A549 (cell line): ENCODE data around the gene IRF4. TPM values are rescaled to one million over a fixed set of nuclear protein-coding genes. Genes with fewer than 3 reads are reported as not detected.

Experiments used
- ATAC-seq, 2 experiments: fragments of 200-7000 bp in 1 of 2; fragments of >200 bp in 1 of 2; cut with Nextera tagmentation in 1 of 2; cut with Tn5 transposase in 1 of 2; 3 replicates each; pipeline versions ENCODE4 v1.8.0 to v1.9.1; 2018 to 2020; ENCODE audit warnings: mild to moderate bottlenecking in 1 of 2, moderate library complexity in 1 of 2
- CTCF ChIA-PET: fragments of 300-600 bp; sonication (Branson Sonifier 250); formaldehyde crosslinking; extraction: SDS; loops from one replicate; lab custom pipeline; 2021; ENCODE audit warnings: antibody characterized with exemption, inconsistent platforms; lab: Yijun Ruan, JAX
- POLR2A ChIA-PET: fragments of 350-600 bp; formaldehyde crosslinking; extraction: SDS; loops from one replicate; lab custom pipeline; 2021; ENCODE audit warnings: antibody characterized with exemption, inconsistent platforms; lab: Yijun Ruan, JAX
- DNase-seq, 2 experiments: peaks; one replicate each; pipeline versions ENCODE4 v3.0.0 to v3.0.0-alpha.2; 2011 to 2016; ENCODE audit warnings: low read depth in 1 of 2, low spot score in 1 of 2
- FAIRE-seq: peaks from 2 replicates; lab custom pipeline; 2011; peaks lifted over from hg19 to GRCh38; lab: Jason Lieb, UNC
- H3K27ac ChIP-seq, 2 experiments: fragments of >200 bp; sonication (Bioruptor Twin); formaldehyde crosslinking; 3 replicates each; pipeline ENCODE4 v1.5.1; 2016 to 2017
- H3K4me1 ChIP-seq: fragments of >200 bp; sonication (Bioruptor Twin); formaldehyde crosslinking; 3 replicates; pipeline ENCODE4 v1.6.1; 2016
- H3K4me2 ChIP-seq: fragments of >200 bp; sonication (Bioruptor Twin); formaldehyde crosslinking; 3 replicates; pipeline ENCODE4 v1.6.1; 2016
- H3K4me3 ChIP-seq: fragments of >200 bp; sonication (Bioruptor Twin); formaldehyde crosslinking; 3 replicates; pipeline ENCODE4 v1.5.1; 2016
- H3K9me3 ChIP-seq: fragments of >200 bp; sonication (Bioruptor Twin); formaldehyde crosslinking; 3 replicates; pipeline ENCODE4 v1.6.1; 2016
- CHD2 ChIP-seq: fragments of 150-350 bp; IDR thresholded peaks from 2 replicates; pipeline ENCODE4 v1.6.1; 2014; ENCODE audit warnings: low read length; ENCODE audit not compliant: partially characterized antibody
- E2F6 ChIP-seq: IDR thresholded peaks from 2 replicates; pipeline ENCODE4 v1.6.1; 2012; ENCODE audit warnings: low read depth, borderline replicate concordance
- ELK1 ChIP-seq: fragments of 150-350 bp; IDR thresholded peaks from 2 replicates; pipeline ENCODE4 v1.6.1; 2014; ENCODE audit warnings: low read depth, mild to moderate bottlenecking, low read length
- FOSB ChIP-seq: fragments of 250-450 bp; sonication (Bioruptor Pico); IDR thresholded peaks from 2 replicates; pipeline ENCODE4 v1.5.0; 2020; ENCODE audit warnings: mild to moderate bottlenecking, moderate library complexity
- FOXS1 ChIP-seq: fragments of 250-450 bp; sonication (Bioruptor Pico); IDR thresholded peaks from 2 replicates; pipeline ENCODE4 v1.5.0; 2020; ENCODE audit warnings: mild to moderate bottlenecking, moderate library complexity
- HEYL ChIP-seq: fragments of 250-450 bp; sonication (Bioruptor Pico); IDR thresholded peaks from 2 replicates; pipeline ENCODE4 v1.8.0; 2021; ENCODE audit warnings: mild to moderate bottlenecking, moderate library complexity
- HOXA7 ChIP-seq: fragments of 250-450 bp; sonication (Bioruptor Pico); IDR thresholded peaks from 2 replicates; pipeline ENCODE4 v1.5.0; 2020; ENCODE audit warnings: mild to moderate bottlenecking, moderate library complexity
- HOXB13 ChIP-seq: fragments of 250-450 bp; sonication (Bioruptor Pico); IDR thresholded peaks from 2 replicates; pipeline ENCODE4 v1.5.0; 2020; ENCODE audit warnings: low read depth, mild to moderate bottlenecking, moderate library complexity
- HOXB5 ChIP-seq: fragments of 250-450 bp; sonication (Bioruptor Pico); IDR thresholded peaks from 2 replicates; pipeline ENCODE4 v1.5.0; 2020; ENCODE audit warnings: mild to moderate bottlenecking, moderate library complexity
- KDM5A ChIP-seq: fragments of 200-600 bp; sonication (generic); IDR thresholded peaks from 2 replicates; pipeline ENCODE4 v1.6.1; 2016; ENCODE audit warnings: antibody characterized with exemption, mild to moderate bottlenecking
- MAFK ChIP-seq: fragments of 450-650 bp; IDR thresholded peaks from 2 replicates; pipeline ENCODE4 v1.6.1; 2014; ENCODE audit not compliant: partially characterized antibody
- MAX ChIP-seq: IDR thresholded peaks from 2 replicates; pipeline ENCODE4 v1.6.1; 2012
- MAZ ChIP-seq: fragments of 150-350 bp; IDR thresholded peaks from 2 replicates; pipeline ENCODE4 v1.6.1; 2014; ENCODE audit warnings: antibody characterized with exemption, low read depth, low read length, borderline replicate concordance
- MYC ChIP-seq: IDR thresholded peaks from 2 replicates; pipeline ENCODE4 v1.6.1; 2012; ENCODE audit warnings: mild to moderate bottlenecking, inconsistent platforms, low read length, improper control_type of control experiment, borderline replicate concordance
- POLR2AphosphoS2 ChIP-seq: conservative IDR thresholded peaks from 2 replicates; pipeline ENCODE4 v1.6.1; 2012; ENCODE audit warnings: low read length, improper control_type of control experiment, inconsistent platforms
- RAD21 ChIP-seq, 2 experiments: fragments of >200 bp in 1 of 2; sonication (Bioruptor Twin) in 1 of 2; formaldehyde crosslinking in 1 of 2; IDR thresholded peaks in 1 of 2; conservative IDR thresholded peaks in 1 of 2; 2 replicates in 1 of 2; 3 replicates in 1 of 2; pipeline ENCODE4 v1.6.1; 2012 to 2018; ENCODE audit warnings: inconsistent platforms in 1 of 2
- RNF2 ChIP-seq: fragments of 200-600 bp; sonication (generic); IDR thresholded peaks from 2 replicates; pipeline ENCODE4 v1.6.1; 2016; ENCODE audit warnings: low read depth, mild to moderate bottlenecking, antibody characterized with exemption, moderate library complexity, borderline replicate concordance
- SREBF2 ChIP-seq: fragments of 450-650 bp; IDR thresholded peaks from 2 replicates; pipeline ENCODE4 v1.6.1; 2014; ENCODE audit warnings: mild to moderate bottlenecking, moderate library complexity
- TP53 ChIP-seq: fragments of 250-450 bp; sonication (Bioruptor Pico); IDR thresholded peaks from 2 replicates; pipeline ENCODE4 v1.5.0; 2021; ENCODE audit warnings: mild to moderate bottlenecking, moderate library complexity
- USF2 ChIP-seq: fragments of 450-650 bp; IDR thresholded peaks from 2 replicates; pipeline ENCODE4 v1.6.1; 2014; ENCODE audit warnings: antibody characterized with exemption
- ZC3H11A ChIP-seq: fragments of 450-650 bp; IDR thresholded peaks from 2 replicates; pipeline ENCODE4 v1.6.1; 2014; ENCODE audit warnings: antibody characterized with exemption, mild to moderate bottlenecking
- WGBS: methylation state at CpG from one replicate; pipeline ENCODE4 v1.1.6; 2017; ENCODE audit errors: missing lambda C conversion rate; 5-methylcytosine and 5-hydroxymethylcytosine counted together
- polyA plus RNA-seq, 4 experiments: library from polyadenylated mRNA; depleted of rRNA in 3 of 4; stranded (reverse); fragments of >200 nt; fragmentation: RNase III in 1 of 4; extraction: RNeasy Plus Mini Kit Qiagen cat#74134 plus additional on column Dnase treatment in 1 of 4; gene quantifications; 2 replicates in 3 of 4; 3 replicates in 1 of 4; pipeline ENCODE4 v1.2.3, GENCODE V29; 2011 to 2017

Gene IRF4
- polyA plus RNA-seq, 2 of the 4 experiments (the other 2 are of a cell fraction), result 0.03 TPM

GRCh38 chr6:452301-453067 is 60.9 kb downstream of the IRF4 start:
- ATAC-seq, result no peak
- WGBS, result 52% methylated on average over 6 of the region's 9 CpGs
- Histone ChIP-seq H3K9me3 (no peaks in the 10 kb centered on the region), H3K4me3 (no peak overlapping the region), H3K4me1 (no peaks in the 10 kb centered on the region), H3K27ac (no peak overlapping the region), H3K4me2 (no peak overlapping the region)
- DNase-seq, result no peak
- ChIA-PET CTCF (interaction anchor here (1.1 kb wide), 1 partner anchor 10 kb away, joined by 4 read pairs; no protein-coding TSS in a partner anchor), POLR2A (interaction anchor here (0.7 kb wide), 1 partner anchor 30 kb away, joined by 3 read pairs; no protein-coding TSS in a partner anchor)
- FAIRE-seq, result no peak
- TF ChIP-seq MYC (no peak), MAFK (no peak), KDM5A (no peak), MAZ (no peak), HOXB13 (CRISPR knock-in tag) (no peak), SREBF2 (no peak), FOSB (no peak), HOXA7 (no peak), ZC3H11A (no peak), FOXS1 (CRISPR knock-in tag) (no peak), POLR2AphosphoS2 (no peak), CHD2 (no peak), RAD21 (conservative IDR thresholded peaks at IDR 0.05 in 1 of 2, IDR thresholded peaks at IDR 0.05 in 1 of 2) (no peak)

GRCh38 chr6:453152-453551 is 61.6 kb downstream of the IRF4 start:
- no peak overlapping the region for H3K27ac ChIP-seq
- DNase-seq (no peak), FAIRE-seq (no peak), ATAC-seq (no peak)
- WGBS, result 89% methylated on average over 3 of the region's 13 CpGs
- no peak overlapping the region for H3K4me3 ChIP-seq
- POLR2A ChIA-PET, result interaction anchor here (0.7 kb wide), 1 partner anchor 30 kb away, joined by 3 read pairs; no protein-coding TSS in a partner anchor
- no peaks in the 10 kb centered on the region for H3K9me3 ChIP-seq
- H3K4me2 ChIP-seq, result no peak overlapping the region
- CTCF ChIA-PET, result interaction anchor here (1.1 kb wide), 1 partner anchor 10 kb away, joined by 4 read pairs; no protein-coding TSS in a partner anchor
- H3K4me1 ChIP-seq, result no peaks in the 10 kb centered on the region
- TF ChIP-seq TP53 (CRISPR knock-in tag) (no peak), FOXS1 (CRISPR knock-in tag) (no peak), HEYL (CRISPR knock-in tag) (no peak), HOXB13 (CRISPR knock-in tag) (no peak)
- TF ChIP-seq, all 56 proteins: peak for 0

- TF ChIP-seq KDM5A, result no peak
- no peak for TF ChIP-seq POLR2AphosphoS2
- no peak for TF ChIP-seq MAX
- no peak for TF ChIP-seq E2F6
- TF ChIP-seq USF2, result no peak
- no peak for TF ChIP-seq HOXB5
- no peak for TF ChIP-seq RNF2
- no peak for TF ChIP-seq CHD2
- TF ChIP-seq ELK1, result no peak
- Histone ChIP-seq H3K4me3 (no peak overlapping the region), H3K27ac (no peak overlapping the region), H3K4me2 (no peak overlapping the region), H3K9me3 (no peaks in the 10 kb centered on the region), H3K4me1 (no peaks in the 10 kb centered on the region)
- DNase-seq (no peak), FAIRE-seq (no peak), ATAC-seq (no peak)
- POLR2A ChIA-PET, result no interaction called here
- CTCF ChIA-PET, result no interaction called here
- 47% methylated on average over 5 of the region's 5 CpGs for WGBS
Observed at GRCh38 chr6:454148-454991, 62.8 kb downstream of the IRF4 start.
